Left renal pelvis (tissue), 4 donors: ENCODE data around the gene MAP6D1. TPM values are rescaled to one million over a fixed set of nuclear protein-coding genes. Genes with fewer than 3 reads are reported as not detected.

Source experiments
- DNase-seq, 4 donors: peaks; one replicate each; pipeline ENCODE4 v3.0.0-alpha.2; 2013; ENCODE audit warnings: low read depth in 4 of 4, low spot score in 3 of 4
- polyA plus RNA-seq, 4 donors: library from polyadenylated mRNA; unstranded; fragments of 120-200 nt; gene quantifications; one replicate each; pipeline ENCODE4 v1.2.1, GENCODE V29; 2013; ENCODE audit not compliant: insufficient read length in 4 of 4

MAP6D1 gene
- polyA plus RNA-seq, result 1 to 10 TPM in 1 of 4 donors, under 1 TPM in 2, not detected in 1; 0.47 to 2.5 (median 0.72) TPM

DNA sequence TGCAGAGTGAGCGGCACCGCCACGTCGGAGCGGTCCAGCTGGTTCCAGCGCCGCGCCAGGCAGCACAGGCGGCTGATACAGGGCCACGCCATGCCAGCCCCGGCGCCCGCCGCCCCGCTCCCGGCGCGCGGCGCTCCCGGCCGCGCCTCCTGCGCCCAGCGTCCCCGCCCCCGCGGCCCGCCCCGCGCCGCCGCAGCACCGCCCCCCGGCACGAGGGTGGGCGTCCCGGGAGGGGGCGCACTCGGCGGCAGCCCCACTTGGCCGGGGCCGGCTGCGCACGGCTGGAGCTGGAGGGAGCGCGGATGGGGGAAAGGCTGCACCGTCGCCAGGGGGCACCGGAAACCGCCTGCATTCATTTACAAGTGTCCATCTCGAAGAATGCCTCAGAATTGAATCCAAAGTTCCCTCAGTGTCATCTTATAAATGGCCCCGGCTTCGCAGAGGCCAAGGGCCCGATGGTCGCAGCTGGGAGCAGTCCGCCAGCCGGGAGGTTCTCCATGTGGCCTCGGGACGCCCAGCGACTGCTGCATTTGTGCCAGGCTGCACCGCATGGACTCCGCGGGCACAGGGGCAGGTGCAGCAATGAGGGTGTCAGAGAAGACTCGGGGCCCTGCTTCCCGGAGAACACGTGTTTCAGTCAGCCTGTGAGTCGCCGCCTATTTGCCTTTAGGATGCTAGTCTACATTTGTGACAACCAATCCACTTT, at the start of gene MAP6D1:
TSS of gene MAP6D1 (minus strand) at position 122 of the 706 bp plus-strand sequence. CDS start at position 92, 30 bp downstream.
- peak in 3 of 4 donors; percentile 36 to 46 (median 36) for DNase-seq

DNA sequence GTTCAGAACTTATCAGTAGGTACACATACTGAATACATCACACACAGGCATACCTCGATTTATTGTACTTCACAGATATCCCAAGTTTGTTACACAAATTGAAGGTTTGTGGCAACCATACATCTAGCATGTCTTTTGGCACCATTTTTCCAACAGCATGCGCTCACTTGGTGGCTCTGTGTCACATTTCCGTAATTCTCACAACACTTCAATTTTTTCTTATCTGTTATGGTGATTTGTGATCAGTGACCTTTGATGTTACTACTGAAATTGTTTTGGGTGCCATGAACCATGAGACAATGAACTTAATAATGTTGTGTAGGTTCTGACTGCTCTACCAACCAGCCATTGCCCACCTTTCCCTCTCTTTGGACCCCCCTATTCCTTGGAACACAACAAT, 48.5 kb upstream of the MAP6D1 start:
- no peak for DNase-seq

GRCh38 chr3:183871541-183871940, 46.2 kb upstream of the MAP6D1 start:
- no peak for DNase-seq

DNA sequence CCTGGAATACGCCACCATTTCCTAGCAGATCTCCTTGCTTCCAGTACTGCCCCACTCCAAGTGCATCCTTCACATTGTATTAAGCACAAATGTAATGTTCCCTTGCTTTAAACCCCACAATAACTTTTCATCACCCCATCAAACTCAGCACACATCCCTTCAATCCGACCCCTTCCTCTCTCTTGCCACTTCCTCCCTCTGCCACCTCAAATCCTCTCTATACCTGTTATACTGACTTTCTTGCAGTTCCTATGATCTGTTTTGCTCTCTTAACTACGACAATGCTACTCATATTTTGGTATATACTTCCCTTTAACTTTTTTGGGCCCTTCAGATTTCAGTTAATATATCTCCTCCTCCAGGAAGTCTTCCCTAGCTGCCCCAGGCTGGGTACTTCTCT, 45.2 kb upstream of the MAP6D1 start:
- DNase-seq, result no peak

GRCh38 chr3:183868796-183869195, 43.4 kb upstream of the MAP6D1 start:
- no peak for DNase-seq

- DNase-seq, result no peak
These were observed 37.2 kb upstream of the MAP6D1 start for GRCh38 chr3:183862610-183863009.

DNA sequence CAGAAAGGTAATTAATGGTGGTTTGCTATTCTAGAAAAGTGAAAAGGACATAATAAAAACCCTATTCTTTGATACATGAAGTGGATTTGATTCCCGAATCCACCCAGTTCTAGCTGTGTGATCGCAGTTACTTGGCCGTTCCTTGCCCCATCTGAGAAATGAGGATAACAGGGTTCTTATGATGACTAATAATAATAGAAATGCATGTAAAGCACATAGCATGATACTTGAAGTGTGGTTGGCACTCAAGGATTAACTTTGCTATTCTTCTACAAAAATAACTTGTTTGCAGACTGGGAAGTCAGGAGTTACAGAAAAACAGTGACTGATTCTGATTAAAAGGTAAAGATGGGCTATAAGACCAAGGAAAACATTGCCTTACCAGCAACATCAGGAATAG, 32.5 kb upstream of the MAP6D1 start:
- no peak for DNase-seq

DNA sequence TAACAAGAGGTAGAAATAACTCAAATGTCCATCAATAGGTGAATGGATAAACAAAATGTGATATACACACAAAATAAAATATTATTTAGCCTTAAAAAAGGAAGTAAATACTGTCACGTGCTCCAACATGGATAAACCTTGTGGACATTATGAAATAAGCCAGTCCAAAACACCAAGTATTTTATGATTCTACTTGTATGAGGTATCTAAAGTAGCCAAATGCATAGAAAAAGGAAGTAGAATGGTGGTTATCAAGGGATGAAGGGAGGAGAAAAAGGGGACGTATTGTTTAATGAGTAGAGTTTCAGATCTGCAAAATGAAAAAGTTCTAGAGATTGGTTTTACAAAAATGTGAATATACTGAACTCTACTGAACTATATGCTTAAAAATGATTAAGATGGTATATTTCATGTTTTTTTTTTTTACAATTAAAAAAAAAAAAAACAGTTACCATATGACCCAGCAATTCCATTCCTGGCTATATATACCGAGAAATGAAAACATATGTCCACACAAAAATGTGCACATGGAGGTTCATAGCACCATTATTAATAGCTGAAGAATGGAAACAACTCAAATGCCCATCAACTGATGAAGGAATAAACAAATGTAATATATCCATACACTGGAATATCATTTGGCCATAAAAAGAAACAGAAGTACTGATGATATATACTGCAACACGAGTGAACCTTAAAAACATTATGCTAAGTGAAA, 29.1 kb upstream of the MAP6D1 start:
- DNase-seq, result no peak

- no peak for DNase-seq
These were observed 20.4 kb upstream of the MAP6D1 start for GRCh38 chr3:183845608-183846288.

DNA sequence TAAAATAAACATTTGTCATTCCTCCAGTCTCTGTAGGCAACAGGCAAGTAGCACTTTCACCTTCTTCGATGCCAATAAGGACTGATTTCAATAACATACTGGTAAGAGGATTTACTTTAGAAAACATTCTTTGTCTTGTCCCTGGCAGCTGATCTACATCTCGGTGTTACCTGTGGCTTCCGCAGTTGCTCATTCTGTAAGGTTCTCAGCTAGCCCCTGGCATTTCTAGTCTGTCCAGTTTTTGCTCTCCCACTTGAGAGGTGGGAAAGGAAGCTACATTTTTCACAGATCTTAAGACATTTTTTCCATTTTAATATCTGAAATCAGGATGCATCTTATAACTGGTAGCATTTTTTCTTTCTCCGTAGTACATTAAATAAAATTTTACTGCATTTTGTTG, 19.7 kb upstream of the MAP6D1 start:
- DNase-seq, result no peak

GRCh38 chr3:183844606-183845005, 19.2 kb upstream of the MAP6D1 start:
- DNase-seq, result no peak

DNA sequence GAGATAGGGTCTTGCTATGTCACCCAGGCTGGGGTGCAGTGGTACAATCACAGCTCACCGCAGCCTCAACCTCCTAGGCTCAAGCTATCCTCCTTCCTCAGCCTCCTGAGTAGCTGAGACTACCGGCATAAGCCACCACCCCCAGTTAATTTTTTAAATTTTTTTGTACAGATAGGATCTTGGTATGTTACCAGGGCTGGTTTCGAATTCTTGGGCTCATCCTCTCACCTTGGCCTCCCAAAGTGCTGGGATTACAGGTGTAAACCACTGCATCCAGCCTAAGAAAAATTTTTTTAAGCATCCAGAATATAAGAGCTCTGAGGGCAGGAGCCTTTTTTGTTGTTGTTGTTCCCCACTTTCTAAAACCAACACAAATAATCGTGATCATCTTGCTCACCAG, 14.4 kb upstream of the MAP6D1 start:
- DNase-seq, result no peak

GRCh38 chr3:183837894-183838293, 12.5 kb upstream of the MAP6D1 start:
- no peak for DNase-seq

- no peak for DNase-seq
These were observed 12.0 kb upstream of the MAP6D1 start for GRCh38 chr3:183837390-183837789.

GRCh38 chr3:183833516-183833915, 8.1 kb upstream of the MAP6D1 start:
- no peak for DNase-seq

DNA sequence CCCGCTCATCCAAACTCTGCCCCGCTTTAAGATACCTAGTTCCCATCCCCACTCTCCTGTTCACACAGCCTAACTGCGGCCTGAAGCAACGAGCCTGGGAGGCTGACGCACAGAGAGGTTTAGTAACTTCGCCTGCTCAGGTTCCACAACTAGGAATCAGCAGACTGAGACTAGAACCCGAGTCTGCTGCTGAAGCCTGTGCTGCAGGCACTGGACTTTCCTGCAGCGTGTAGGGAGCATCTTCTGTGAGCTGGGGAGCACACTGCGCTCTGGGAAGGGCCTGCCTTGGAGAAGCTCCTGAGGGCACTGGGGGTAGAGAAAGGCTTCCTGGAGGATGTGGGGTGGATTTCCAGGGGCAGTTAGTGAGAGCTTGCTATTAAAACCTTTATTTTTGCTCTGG, 4.8 kb upstream of the MAP6D1 start:
- no peak for DNase-seq

GRCh38 chr3:183829466-183829865, 4.1 kb upstream of the MAP6D1 start:
- no peak for DNase-seq

- no peak for DNase-seq
These were observed 3.1 kb upstream of the MAP6D1 start for GRCh38 chr3:183828538-183828870.

- DNase-seq, result no peak
These were observed 2.6 kb upstream of the MAP6D1 start for GRCh38 chr3:183827809-183828537.

- DNase-seq, result no peak
These were observed 1.3 kb upstream of the MAP6D1 start for GRCh38 chr3:183826448-183827250.
